ENCODE results near the gene SMOC2.

DNA sequence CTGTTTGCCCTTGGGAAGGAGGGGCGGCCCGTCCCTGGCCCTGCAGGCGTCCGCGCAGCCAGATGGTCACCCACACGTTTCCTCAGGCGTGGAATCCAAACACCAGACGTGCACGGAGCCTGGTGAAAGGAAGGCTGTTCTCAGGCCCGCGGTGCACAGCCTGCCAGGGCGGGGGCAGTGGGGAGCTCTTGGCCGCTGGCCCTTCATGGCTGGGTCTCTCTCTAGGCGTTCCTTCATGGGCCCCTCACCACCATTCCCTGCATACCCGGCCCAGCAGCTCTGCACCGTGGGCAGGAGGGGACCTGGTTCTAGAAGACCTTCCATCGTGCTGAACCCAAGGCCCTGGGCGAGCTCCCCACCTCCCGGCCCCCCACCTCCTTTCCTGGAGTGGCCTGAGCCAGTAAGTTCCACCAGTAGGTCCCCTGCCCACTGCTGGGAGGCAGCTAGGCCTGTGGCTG lies 30.4 kb upstream of the SMOC2 start:
- TF ChIP-seq EP300 (conservative IDR thresholded peaks at IDR 0.05; ENCODE audit: poor library complexity, severe bottlenecking) (no peak), RAD21 (conservative IDR thresholded peaks at IDR 0.05) (no peak), TAF1 (IDR thresholded peaks at IDR 0.05; ENCODE audit: low read depth) (no peak), SMC3 (conservative IDR thresholded peaks at IDR 0.05; ENCODE audit: poor library complexity) (no peak), EZH2 (IDR thresholded peaks at IDR 0.05; ENCODE audit: borderline replicate concordance, insufficient read depth, low read length, poor library complexity, severe bottlenecking) (no peak), POLR2AphosphoS5 (IDR thresholded peaks at IDR 0.05) (no peak)
- TF ChIP-seq, protein P1, sequence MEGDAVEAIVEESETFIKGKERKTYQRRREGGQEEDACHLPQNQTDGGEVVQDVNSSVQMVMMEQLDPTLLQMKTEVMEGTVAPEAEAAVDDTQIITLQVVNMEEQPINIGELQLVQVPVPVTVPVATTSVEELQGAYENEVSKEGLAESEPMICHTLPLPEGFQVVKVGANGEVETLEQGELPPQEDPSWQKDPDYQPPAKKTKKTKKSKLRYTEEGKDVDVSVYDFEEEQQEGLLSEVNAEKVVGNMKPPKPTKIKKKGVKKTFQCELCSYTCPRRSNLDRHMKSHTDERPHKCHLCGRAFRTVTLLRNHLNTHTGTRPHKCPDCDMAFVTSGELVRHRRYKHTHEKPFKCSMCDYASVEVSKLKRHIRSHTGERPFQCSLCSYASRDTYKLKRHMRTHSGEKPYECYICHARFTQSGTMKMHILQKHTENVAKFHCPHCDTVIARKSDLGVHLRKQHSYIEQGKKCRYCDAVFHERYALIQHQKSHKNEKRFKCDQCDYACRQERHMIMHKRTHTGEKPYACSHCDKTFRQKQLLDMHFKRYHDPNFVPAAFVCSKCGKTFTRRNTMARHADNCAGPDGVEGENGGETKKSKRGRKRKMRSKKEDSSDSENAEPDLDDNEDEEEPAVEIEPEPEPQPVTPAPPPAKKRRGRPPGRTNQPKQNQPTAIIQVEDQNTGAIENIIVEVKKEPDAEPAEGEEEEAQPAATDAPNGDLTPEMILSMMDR (IDR thresholded peaks at IDR 0.05; ENCODE audit: poor library complexity, severe bottlenecking): no peak
